Choroid plexus epithelial cell (primary cell): ENCODE data around the gene RPS10.

Experiments
- DNase-seq: peaks from one replicate; pipeline ENCODE4 v3.0.0-alpha.2; 2010; ENCODE audit warnings: low read depth
- H3K4me3 ChIP-seq: 2 replicates; pipeline ENCODE4 v1.5.1; 2011; ENCODE audit warnings: low read depth, mild to moderate bottlenecking, control low read depth, low read length, moderate library complexity
- TF ChIP-seq, protein P1 (sequence below): conservative IDR thresholded peaks from 2 replicates; pipeline ENCODE4 v1.5.1; 2011; ENCODE audit warnings: low read depth, mild to moderate bottlenecking, control low read depth, inconsistent platforms, low read length, moderate library complexity

The RPS10 gene

DNA sequence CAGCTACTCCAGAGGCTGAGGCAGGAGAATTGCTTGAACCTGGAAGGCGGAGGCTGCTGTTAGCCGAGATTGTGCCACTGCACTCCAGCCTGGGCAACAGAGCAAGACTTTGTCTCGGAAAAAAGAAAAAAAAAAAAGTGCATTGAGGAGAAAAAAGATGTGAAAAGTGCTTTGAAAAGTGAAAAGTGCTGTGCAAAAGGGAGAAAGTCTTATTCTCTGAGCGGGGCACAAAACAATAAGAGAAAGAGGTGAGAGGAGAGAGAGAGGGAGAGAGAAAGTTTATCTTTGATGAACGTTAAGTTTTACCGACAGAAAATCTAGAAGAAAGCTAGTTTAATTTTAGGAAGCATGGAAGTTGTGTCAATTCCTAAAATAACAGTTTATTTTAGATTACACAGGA lies 36.1 kb upstream of the RPS10 start:
- TF ChIP-seq, protein P1, sequence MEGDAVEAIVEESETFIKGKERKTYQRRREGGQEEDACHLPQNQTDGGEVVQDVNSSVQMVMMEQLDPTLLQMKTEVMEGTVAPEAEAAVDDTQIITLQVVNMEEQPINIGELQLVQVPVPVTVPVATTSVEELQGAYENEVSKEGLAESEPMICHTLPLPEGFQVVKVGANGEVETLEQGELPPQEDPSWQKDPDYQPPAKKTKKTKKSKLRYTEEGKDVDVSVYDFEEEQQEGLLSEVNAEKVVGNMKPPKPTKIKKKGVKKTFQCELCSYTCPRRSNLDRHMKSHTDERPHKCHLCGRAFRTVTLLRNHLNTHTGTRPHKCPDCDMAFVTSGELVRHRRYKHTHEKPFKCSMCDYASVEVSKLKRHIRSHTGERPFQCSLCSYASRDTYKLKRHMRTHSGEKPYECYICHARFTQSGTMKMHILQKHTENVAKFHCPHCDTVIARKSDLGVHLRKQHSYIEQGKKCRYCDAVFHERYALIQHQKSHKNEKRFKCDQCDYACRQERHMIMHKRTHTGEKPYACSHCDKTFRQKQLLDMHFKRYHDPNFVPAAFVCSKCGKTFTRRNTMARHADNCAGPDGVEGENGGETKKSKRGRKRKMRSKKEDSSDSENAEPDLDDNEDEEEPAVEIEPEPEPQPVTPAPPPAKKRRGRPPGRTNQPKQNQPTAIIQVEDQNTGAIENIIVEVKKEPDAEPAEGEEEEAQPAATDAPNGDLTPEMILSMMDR: no peak
- H3K4me3 ChIP-seq: no peak overlapping the region
- no peak for DNase-seq

DNA sequence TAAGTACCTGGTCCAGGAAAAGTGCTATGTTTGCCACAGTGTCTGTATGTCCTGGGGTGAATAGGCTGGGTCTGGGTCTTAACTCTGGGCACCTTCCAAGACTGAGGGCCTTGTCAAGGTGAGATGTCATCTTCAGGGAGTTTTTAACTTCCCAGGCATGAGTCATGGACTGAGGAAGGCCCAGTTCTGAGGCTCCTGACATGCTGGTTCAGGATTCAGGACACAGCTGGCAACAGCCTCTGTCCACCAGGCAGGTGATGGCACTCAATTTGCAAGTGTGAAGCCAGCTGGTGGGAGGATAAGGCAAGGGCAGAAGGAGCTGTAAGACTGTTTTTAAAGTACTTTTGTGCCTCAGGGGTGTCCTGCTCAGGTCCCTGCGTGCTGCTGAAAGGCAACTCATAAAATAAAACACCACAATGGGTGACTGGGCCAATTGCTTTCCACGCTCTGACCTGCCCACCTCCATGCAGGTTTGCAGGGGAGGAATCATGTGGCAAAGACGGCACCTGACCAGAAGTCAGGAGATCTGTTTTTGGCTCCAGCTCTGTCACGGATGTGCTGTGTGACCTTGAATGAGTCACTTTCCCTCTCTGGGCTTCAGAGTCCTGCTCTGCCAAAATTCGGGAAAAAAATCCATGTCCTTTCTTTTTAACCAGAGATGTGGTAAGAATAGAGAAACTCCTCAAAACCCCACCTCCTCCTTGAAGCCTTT lies 35.1 kb upstream of the RPS10 start:
- TF ChIP-seq, protein P1: no peak
- no peak for DNase-seq
- H3K4me3 ChIP-seq: no peak overlapping the region

GRCh38 chr6:34459899-34460593 lies 34.2 kb upstream of the RPS10 start:
- peak; percentile 75 for DNase-seq
- TF ChIP-seq, protein P1: peak; percentile 82
- H3K4me3 ChIP-seq: no peak overlapping the region

DNA sequence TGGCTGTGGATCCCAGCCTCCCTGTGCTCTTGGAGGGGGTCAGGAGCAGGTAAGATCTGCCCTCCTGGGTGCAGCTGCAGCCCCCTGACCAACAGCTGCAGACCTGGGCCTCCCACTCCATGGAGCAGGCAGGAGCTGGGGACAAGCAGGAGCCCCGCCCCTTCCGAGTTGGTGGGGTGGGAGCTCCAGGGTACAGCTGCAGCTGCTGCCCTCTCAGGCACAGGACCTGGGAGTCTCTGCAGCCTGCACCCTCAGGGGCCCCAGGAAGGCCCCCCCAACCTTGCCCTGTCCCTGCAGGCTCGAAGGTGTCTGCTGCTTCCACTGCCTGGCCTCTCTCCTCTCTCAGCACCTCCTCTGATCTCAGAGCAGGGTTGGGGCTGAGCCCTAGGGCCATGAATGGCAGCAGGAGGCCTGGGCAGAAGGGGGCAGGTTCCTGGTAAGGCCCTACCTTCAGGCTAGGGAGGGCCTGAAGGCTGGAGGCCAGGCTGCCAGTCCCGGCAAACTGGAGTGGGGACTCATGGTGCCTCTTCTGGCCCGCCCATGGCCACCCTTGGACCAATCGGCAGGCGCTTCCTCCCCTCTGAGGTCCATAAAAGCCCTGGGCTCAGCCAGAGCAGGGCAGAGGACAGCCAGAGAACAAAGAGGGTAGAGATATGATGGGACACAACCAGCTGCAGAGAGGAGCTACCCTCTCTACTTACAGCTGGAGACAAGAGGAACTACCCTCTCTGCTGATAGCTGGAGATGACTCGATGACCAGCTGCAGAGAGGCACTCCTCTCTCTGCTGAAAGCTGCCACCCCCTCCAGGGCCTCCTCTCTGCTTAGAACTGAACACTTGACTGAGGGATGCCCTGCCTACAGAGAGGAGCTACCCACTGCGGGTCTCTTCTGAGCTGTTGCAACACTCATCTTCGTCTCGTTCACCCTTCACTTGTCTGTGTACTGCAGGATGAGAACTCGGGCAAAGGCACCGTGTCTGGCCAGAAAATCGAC lies 32.2 kb upstream of the RPS10 start:
- no peak overlapping the region for H3K4me3 ChIP-seq
- TF ChIP-seq, protein P1: no peak
- no peak for DNase-seq

DNA sequence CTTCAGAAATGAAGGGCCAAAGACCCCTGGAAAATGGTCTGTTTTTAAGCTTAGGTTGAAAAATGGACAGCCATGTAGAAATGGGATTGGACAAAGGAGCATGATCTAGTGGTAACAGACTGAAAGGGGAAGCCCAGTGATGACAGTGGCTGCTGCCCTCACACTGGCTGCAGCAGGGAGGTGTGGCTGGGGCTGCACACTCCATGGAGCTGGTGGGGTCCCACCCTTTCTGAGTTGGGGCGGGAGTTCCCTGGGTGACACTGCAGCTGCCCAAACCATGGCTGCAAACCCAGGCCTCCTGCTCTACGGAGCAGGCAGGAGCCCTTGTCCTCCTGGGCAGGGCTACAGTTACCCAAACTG lies 31.5 kb upstream of the RPS10 start:
- TF ChIP-seq, protein P1: no peak
- DNase-seq: no peak
- no peak overlapping the region for H3K4me3 ChIP-seq

GRCh38 chr6:34455831-34456230 lies 30.0 kb upstream of the RPS10 start:
- no peak overlapping the region for H3K4me3 ChIP-seq
- no peak for DNase-seq

More at GRCh38 chr6:34455831-34456230, 30.0 kb upstream of the RPS10 start:
- TF ChIP-seq, protein P1: no peak
